Measurements from ENCODE around the gene FADS6. TPM values are rescaled to one million over a fixed set of nuclear protein-coding genes. Genes with fewer than 3 reads are reported as not detected.

FADS6 gene
- total and polyA plus RNA-seq, 2 of the 13 experiments (the other 11 are each of a cell fraction or from before 2014, with no cell fraction given): 0.11 TPM

DNA sequence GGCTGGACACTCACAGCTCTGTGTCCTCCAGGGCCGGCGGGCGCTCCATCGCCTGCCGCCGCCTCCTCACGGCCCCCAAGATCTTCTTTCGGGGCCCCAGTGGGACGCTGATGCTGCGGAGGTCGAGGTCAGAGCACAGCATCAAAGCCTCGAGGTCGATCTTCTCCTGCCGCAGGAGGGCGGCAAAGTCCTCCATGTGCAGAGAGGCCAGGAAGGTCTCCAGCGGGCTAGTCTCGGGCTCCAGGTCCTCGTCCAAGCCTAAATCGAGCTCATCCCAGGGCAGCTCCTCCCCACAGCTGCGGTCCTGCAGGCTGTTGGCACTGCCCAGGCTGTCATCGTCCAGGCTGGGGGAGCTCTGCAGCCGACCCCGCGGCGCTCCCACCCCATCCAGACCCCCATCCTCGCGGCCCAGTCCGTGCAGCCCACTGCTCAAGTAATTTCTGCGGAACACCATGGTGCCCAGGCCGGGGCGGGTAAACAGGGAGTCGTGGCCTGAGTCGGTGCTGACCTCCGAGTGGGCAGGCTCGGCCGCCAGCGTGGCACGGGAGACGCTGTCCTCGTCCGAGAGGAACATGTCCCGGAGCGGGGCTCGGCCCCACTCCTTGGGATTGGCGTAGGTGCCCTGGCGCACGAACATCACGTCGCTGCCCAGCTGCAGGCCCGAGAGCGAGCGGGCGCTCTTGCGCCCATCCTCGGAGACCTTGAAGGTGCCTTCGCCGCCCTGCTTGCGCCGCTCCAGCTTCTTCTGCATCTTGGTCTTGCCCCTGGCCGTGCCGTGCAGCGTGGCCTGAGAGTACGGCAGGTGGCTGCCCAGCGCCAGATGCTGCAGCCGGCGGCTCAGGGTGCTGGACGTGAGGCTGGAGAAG is 26.2 kb upstream of the FADS6 start (continued):
- TF ChIP-seq, protein P1, sequence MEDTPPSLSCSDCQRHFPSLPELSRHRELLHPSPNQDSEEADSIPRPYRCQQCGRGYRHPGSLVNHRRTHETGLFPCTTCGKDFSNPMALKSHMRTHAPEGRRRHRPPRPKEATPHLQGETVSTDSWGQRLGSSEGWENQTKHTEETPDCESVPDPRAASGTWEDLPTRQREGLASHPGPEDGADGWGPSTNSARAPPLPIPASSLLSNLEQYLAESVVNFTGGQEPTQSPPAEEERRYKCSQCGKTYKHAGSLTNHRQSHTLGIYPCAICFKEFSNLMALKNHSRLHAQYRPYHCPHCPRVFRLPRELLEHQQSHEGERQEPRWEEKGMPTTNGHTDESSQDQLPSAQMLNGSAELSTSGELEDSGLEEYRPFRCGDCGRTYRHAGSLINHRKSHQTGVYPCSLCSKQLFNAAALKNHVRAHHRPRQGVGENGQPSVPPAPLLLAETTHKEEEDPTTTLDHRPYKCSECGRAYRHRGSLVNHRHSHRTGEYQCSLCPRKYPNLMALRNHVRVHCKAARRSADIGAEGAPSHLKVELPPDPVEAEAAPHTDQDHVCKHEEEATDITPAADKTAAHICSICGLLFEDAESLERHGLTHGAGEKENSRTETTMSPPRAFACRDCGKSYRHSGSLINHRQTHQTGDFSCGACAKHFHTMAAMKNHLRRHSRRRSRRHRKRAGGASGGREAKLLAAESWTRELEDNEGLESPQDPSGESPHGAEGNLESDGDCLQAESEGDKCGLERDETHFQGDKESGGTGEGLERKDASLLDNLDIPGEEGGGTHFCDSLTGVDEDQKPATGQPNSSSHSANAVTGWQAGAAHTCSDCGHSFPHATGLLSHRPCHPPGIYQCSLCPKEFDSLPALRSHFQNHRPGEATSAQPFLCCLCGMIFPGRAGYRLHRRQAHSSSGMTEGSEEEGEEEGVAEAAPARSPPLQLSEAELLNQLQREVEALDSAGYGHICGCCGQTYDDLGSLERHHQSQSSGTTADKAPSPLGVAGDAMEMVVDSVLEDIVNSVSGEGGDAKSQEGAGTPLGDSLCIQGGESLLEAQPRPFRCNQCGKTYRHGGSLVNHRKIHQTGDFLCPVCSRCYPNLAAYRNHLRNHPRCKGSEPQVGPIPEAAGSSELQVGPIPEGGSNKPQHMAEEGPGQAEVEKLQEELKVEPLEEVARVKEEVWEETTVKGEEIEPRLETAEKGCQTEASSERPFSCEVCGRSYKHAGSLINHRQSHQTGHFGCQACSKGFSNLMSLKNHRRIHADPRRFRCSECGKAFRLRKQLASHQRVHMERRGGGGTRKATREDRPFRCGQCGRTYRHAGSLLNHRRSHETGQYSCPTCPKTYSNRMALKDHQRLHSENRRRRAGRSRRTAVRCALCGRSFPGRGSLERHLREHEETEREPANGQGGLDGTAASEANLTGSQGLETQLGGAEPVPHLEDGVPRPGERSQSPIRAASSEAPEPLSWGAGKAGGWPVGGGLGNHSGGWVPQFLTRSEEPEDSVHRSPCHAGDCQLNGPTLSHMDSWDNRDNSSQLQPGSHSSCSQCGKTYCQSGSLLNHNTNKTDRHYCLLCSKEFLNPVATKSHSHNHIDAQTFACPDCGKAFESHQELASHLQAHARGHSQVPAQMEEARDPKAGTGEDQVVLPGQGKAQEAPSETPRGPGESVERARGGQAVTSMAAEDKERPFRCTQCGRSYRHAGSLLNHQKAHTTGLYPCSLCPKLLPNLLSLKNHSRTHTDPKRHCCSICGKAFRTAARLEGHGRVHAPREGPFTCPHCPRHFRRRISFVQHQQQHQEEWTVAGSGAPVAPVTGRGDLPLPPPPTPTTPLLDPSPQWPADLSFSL (CRISPR knock-in tag; IDR thresholded peaks at IDR 0.05): no peak
- no peak for TF ChIP-seq ZNF468 (CRISPR knock-in tag; IDR thresholded peaks at IDR 0.05)
- TF ChIP-seq, protein P2, sequence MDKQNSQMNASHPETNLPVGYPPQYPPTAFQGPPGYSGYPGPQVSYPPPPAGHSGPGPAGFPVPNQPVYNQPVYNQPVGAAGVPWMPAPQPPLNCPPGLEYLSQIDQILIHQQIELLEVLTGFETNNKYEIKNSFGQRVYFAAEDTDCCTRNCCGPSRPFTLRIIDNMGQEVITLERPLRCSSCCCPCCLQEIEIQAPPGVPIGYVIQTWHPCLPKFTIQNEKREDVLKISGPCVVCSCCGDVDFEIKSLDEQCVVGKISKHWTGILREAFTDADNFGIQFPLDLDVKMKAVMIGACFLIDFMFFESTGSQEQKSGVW (CRISPR knock-in tag; IDR thresholded peaks at IDR 0.05; ENCODE audit: borderline replicate concordance): no peak
- TF ChIP-seq, protein P3, sequence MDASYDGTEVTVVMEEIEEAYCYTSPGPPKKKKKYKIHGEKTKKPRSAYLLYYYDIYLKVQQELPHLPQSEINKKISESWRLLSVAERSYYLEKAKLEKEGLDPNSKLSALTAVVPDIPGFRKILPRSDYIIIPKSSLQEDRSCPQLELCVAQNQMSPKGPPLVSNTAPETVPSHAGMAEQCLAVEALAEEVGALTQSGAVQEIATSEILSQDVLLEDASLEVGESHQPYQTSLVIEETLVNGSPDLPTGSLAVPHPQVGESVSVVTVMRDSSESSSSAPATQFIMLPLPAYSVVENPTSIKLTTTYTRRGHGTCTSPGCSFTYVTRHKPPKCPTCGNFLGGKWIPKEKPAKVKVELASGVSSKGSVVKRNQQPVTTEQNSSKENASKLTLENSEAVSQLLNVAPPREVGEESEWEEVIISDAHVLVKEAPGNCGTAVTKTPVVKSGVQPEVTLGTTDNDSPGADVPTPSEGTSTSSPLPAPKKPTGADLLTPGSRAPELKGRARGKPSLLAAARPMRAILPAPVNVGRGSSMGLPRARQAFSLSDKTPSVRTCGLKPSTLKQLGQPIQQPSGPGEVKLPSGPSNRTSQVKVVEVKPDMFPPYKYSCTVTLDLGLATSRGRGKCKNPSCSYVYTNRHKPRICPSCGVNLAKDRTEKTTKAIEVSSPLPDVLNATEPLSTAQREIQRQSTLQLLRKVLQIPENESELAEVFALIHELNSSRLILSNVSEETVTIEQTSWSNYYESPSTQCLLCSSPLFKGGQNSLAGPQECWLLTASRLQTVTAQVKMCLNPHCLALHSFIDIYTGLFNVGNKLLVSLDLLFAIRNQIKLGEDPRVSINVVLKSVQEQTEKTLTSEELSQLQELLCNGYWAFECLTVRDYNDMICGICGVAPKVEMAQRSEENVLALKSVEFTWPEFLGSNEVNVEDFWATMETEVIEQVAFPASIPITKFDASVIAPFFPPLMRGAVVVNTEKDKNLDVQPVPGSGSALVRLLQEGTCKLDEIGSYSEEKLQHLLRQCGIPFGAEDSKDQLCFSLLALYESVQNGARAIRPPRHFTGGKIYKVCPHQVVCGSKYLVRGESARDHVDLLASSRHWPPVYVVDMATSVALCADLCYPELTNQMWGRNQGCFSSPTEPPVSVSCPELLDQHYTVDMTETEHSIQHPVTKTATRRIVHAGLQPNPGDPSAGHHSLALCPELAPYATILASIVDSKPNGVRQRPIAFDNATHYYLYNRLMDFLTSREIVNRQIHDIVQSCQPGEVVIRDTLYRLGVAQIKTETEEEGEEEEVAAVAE (CRISPR knock-in tag; IDR thresholded peaks at IDR 0.05; ENCODE audit: borderline replicate concordance): no peak
- TF ChIP-seq EEA1 (CRISPR knock-in tag; IDR thresholded peaks at IDR 0.05; ENCODE audit: borderline replicate concordance): no peak
- peak; percentile 24; the same call in 1 of the 2 replicates for TF ChIP-seq ZNF776 (CRISPR knock-in tag; IDR thresholded peaks at IDR 0.05)
- no peak for TF ChIP-seq FOXK1 (CRISPR knock-in tag; IDR thresholded peaks at IDR 0.05; ENCODE audit: borderline replicate concordance, low read depth)
- no peak for TF ChIP-seq ZKSCAN5 (CRISPR knock-in tag; IDR thresholded peaks at IDR 0.05)
- no peak for TF ChIP-seq HNRNPK (IDR thresholded peaks at IDR 0.05; ENCODE audit: low read depth, low read length, poor library complexity, severe bottlenecking)
- no peak for TF ChIP-seq ZBTB1 (CRISPR knock-in tag; IDR thresholded peaks at IDR 0.05; ENCODE audit: borderline replicate concordance)
- no peak for TF ChIP-seq ZNF7 (CRISPR knock-in tag; IDR thresholded peaks at IDR 0.05)
- no peak for TF ChIP-seq NFE2L1 (CRISPR knock-in tag; IDR thresholded peaks at IDR 0.05; ENCODE audit: borderline replicate concordance)
- no peak for TF ChIP-seq RORA (CRISPR knock-in tag; IDR thresholded peaks at IDR 0.05)
- TF ChIP-seq SOX13 (IDR thresholded peaks at IDR 0.05): no peak
- no peak for TF ChIP-seq SOX13 (CRISPR knock-in tag; conservative IDR thresholded peaks at IDR 0.05 in 1 of 2, IDR thresholded peaks at IDR 0.05 in 1 of 2)
- TF ChIP-seq ZBTB20 (CRISPR knock-in tag; IDR thresholded peaks at IDR 0.05; ENCODE audit: borderline replicate concordance, low read depth): no peak
- no peak for TF ChIP-seq ZNF232 (CRISPR knock-in tag; IDR thresholded peaks at IDR 0.05; ENCODE audit: borderline replicate concordance)
